ENCODE data around the gene JAKMIP1. TPM values are rescaled to one million over a fixed set of nuclear protein-coding genes. Genes with fewer than 3 reads are reported as not detected.

The JAKMIP1 gene
- total RNA-seq, 1 donor from 2014 or later: 0.05 TPM

DNA sequence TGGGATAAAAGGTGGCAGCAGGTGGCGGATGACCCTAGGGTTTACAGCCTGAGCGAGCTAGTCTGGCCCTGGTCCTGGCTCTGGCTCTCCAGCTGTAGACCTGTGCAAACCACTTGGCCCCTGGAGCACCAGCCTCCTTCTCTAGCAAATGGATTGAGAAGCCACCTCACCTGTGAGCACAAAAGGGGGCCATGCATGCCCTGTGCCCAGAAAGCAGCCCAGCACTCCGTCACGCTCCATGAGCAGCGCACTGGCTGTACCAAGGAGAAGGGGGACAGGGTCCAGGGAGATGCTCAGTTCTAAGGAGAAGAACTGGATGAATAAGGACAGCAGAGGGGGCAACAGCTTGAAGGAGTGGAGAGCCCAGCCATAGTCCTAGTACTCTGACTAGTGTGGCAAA lies 135.2 kb downstream of the JAKMIP1 start:
- no peak for DNase-seq (ENCODE audit: low read depth)

GRCh38 chr4:6064383-6064782 lies 136.0 kb downstream of the JAKMIP1 start:
- no peak for DNase-seq (ENCODE audit: low read depth)

DNA sequence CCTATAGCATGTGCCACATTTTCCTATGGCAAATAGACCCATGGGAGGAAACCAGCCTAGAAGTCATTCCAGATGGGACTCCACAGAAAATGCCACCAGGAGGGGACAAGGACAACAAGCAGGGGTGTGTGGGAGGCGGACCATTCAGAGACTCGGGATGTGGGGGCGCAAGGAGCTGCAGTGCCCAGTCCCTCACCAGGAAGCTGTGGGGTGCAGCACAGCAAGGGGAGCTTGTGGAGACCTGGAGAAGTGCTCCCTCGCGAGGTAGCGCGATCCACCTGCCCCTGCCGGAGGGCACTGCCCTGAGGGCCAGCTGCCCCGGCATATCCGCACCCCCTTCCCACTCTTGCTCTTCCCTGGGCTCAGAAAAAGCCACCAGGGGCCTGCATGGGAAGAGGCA lies 136.7 kb downstream of the JAKMIP1 start:
- no peak for DNase-seq (ENCODE audit: low read depth)

DNA sequence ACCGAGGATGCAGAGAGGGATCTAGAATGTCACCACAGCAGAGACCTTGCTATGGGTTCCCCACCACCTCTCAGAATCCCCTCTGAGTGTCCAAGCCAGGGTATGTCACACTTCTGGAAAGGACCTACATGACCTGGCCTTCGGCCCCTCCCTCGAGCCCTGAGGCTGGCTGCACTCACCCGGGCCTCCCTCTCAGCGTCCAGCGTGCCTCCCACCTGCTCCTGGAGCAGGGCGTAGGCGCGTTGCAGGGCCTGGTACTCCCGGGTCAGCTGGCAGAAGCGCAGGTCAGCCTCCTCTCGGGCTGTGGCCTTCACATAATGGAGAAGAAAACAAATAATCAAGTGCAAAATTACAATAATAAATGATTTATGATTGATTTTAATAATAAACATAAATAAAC lies 138.2 kb downstream of the JAKMIP1 start:
- DNase-seq (ENCODE audit: low read depth): no peak

DNA sequence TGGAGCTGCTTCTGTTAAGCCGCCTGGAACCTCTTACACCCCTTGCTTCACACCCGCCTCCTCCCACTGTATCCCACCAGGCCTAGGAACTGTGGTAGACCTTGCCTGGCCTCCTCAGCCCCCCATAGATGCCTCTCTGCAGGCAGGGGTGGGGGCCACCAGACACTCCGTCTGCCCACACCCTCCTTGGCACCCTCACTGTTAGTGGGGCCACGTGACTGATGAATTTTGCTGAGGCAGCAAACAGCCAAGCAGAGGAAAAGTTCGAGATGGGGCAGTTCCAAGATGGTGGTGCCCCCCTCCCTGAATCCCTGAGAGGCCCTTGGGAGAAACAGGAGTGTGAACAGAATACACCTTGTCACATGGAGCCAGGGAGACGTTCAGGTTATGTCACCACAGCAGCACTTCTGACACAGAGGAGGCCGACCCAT lies 141.0 kb downstream of the JAKMIP1 start:
- DNase-seq (ENCODE audit: low read depth): no peak

- DNase-seq (ENCODE audit: low read depth): no peak
Observed at GRCh38 chr4:6058531-6059374, 141.6 kb downstream of the JAKMIP1 start.

DNA sequence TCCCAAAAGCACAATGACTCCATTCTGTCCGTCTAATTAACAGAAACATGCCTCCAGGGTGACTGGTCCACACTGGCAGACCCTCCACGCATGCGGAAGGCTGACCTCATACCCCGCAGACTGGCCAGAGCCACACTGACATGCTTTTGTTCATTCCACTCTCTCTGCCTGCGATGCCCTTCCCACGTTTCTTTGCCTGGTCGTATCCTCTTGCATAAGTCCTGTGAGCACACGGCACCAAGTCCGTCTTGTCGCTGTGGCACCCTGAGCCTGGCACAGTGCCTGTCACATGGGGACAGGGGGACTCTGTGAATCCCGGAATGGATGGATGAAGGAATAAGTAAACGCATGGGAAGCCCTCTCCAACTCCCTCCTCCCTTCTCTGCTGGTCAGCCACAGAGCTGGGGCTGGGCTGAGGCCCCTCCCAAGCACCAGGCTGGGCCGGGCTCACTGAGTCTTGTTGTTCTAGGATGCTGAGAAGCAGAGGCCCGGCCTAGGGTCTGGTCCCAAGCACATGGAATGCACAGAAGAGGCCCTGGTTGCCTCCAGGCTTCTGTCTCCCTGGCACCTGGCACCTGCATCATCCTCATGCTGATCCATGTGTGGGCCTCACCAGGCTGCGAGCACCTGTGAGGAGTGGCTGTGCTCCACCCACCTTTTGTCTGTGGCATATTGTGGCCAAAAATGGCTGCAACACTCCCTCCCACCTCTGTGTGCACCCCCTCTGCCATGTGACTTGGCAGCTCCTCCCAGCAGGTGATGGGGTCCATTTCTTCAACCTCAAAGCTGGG lies 143.2 kb downstream of the JAKMIP1 start:
- DNase-seq (ENCODE audit: low read depth): no peak

- DNase-seq (ENCODE audit: low read depth): no peak
Observed at GRCh38 chr4:6055436-6055835, 144.9 kb downstream of the JAKMIP1 start.

DNA sequence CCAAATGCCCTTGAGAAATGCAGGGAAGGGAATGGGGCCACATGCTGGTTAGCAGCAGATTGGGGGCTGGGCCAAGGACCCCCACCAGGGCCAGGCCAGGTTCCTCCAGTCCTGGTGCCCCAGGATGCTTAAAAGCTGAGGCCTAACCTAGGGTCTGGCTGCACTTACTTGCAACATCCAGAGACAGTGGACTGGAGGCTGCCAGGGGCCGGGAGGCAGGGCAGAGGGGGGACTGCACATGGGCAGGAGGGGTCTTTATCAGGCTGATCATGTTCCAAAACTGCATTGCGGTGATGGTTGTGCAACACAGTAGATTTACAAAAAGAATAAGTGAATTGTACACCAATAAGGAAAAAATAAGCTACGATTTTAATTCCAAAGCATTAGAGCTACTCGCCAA lies 145.3 kb downstream of the JAKMIP1 start:
- DNase-seq (ENCODE audit: low read depth): no peak

DNA sequence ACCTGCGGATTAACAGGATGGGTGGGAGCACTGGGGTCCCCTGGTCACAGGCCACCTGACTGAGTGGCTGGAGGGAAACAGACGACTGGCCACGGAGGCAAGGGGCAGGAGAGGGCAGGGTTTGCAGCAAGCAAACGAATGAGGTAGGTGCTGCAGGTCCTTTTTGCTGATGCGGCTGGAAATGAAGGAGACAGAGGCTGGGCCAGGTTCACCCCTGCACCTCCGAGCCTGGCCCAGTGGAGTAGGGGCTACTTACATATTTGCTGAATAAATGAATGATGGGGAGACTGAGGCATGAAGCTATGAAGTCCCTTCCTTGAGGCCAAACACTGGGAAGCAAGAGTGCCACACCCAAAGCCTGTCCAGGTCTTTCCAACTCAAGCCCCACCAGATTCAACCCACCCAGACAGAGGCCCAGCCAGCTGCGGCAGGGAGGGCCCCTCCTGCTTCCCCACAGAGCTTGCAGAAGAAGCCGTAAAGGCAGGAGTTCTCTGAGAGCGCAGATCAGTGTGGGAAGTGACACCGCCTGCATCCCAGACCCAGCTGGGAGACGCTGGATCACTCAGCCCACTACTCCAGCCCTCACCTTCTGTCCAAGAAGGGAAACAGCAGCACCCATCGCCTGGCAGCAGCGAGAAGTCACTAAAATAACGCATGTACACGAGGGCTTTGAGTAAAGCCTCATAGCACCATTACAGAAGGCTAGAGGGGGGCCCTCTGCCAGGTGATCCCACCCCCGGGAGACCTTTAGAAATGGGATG lies 146.0 kb downstream of the JAKMIP1 start:
- DNase-seq (ENCODE audit: low read depth): no peak

- DNase-seq (ENCODE audit: low read depth): no peak
Observed at GRCh38 chr4:6052679-6053078, 147.7 kb downstream of the JAKMIP1 start.

GRCh38 chr4:6050551-6050950 lies 149.8 kb downstream of the JAKMIP1 start:
- DNase-seq (ENCODE audit: low read depth): no peak

GRCh38 chr4:6049985-6050384 lies 150.4 kb downstream of the JAKMIP1 start:
- DNase-seq (ENCODE audit: low read depth): no peak

GRCh38 chr4:6049278-6049677 lies 151.1 kb downstream of the JAKMIP1 start:
- DNase-seq (ENCODE audit: low read depth): no peak

DNA sequence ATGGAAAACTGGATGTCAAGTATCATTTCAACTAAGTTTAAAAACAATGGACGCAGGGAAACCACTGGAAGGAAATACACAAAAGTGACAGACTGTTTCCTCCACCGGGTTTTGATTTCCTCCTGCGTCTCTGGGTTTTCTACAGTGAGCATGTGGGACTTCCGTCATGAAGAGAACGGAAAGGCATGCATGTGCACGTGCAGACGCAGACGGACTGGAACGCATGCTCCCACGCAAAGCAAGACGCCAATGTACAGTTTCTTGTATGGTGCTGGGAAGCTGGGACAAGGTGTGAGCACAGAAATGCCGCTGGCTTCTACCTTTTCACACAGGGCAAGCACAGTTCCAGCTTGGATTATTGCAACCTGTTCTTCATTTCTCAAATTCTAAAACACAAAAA lies 151.8 kb downstream of the JAKMIP1 start:
- DNase-seq (ENCODE audit: low read depth): no peak

- DNase-seq (ENCODE audit: low read depth): no peak
Observed at GRCh38 chr4:6047130-6047673, 153.1 kb downstream of the JAKMIP1 start.

DNA sequence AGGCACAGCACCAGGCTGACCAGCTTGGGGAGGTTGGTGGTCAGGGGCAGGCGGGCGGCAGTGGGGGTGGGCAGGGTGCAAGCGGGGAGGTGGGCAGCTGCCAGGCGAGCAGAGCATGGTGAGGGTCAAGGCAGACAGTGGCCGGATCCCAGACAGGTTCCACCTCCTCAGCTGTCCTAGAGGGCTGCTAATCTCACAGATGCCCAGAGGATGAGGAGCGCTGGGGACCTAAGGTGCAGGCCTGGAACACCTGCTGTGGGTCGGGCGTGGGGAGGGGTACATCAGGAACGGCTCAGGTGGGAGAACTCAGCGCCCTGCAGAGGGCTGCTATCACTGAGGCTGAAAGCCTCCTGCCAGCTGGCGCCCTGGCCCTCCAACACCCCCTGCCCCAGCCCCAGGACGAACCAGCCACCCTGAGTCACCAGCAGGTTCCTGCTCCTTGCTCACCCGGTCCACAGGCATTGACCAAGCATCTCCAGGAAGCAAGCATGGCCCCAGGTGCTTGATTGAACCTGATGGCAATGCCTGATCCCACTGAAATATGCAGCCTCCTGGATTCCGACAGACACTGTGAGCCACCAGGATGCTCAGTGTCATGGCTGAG lies 153.7 kb downstream of the JAKMIP1 start:
- DNase-seq (ENCODE audit: low read depth): no peak

- DNase-seq (ENCODE audit: low read depth): no peak
Observed at GRCh38 chr4:6044805-6045204, 155.5 kb downstream of the JAKMIP1 start.

DNA sequence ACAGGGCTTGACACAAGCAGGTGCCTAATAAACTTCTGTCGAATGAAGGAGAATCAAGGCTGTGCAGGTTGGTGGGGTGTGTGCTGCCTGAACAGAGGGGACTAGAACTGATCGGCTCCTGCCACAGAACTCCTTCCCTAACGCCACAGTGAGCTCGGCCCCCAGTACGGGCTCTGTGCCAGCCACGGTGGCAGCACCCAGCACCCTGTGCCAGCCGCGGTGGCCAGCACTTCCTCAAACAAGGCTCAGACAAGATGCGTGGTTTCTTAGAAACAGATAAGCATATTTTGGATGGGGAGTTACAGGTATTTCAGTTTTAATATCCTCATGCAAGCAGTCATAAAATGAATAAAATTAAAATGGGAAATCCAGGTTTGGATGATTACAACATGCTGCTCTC lies 156.1 kb downstream of the JAKMIP1 start:
- no peak for DNase-seq (ENCODE audit: low read depth)

- DNase-seq (ENCODE audit: low read depth): no peak
Observed at GRCh38 chr4:6043843-6044242, 156.5 kb downstream of the JAKMIP1 start.

GRCh38 chr4:6043188-6043587 lies 157.2 kb downstream of the JAKMIP1 start:
- DNase-seq (ENCODE audit: low read depth): no peak

Data from renal cortical epithelial cell (primary cell).